Effector memory CD4-positive, alpha-beta T cell (primary cell): ENCODE results near the gene GCK.

ENCODE experiments used
- DNase-seq, 3 donors: peaks; one replicate each; pipeline ENCODE4 v3.0.0-alpha.2; 2020
- H3K27ac ChIP-seq: 2 replicates; pipeline ENCODE4 v1.7.0; 2013; ENCODE audit warnings: mild to moderate bottlenecking, low read length, moderate library complexity; ENCODE audit not compliant: insufficient read depth, poor library complexity, severe bottlenecking
- H3K27me3 ChIP-seq: replicated peaks from 2 replicates; pipeline ENCODE4 v1.7.0; 2013; ENCODE audit warnings: mild to moderate bottlenecking, low read length; ENCODE audit not compliant: insufficient read depth, control insufficient read depth, poor library complexity, severe bottlenecking
- H3K36me3 ChIP-seq: 2 replicates; pipeline ENCODE4 v1.7.0; 2013; ENCODE audit warnings: mild to moderate bottlenecking, low read length, moderate library complexity; ENCODE audit not compliant: control insufficient read depth, insufficient read depth
- H3K4me1 ChIP-seq: 2 replicates; pipeline ENCODE4 v1.7.0; 2013; ENCODE audit warnings: low read length, mild to moderate bottlenecking; ENCODE audit not compliant: control insufficient read depth, insufficient read depth, poor library complexity, severe bottlenecking
- H3K4me3 ChIP-seq: 2 replicates; pipeline ENCODE4 v1.7.0; 2013; ENCODE audit warnings: low read length, low read depth, mild to moderate bottlenecking; ENCODE audit not compliant: insufficient read depth, poor library complexity, severe bottlenecking
- H3K9me3 ChIP-seq: 2 replicates; pipeline ENCODE4 v1.7.0; 2013; ENCODE audit warnings: mild to moderate bottlenecking, low read length, moderate library complexity; ENCODE audit not compliant: control insufficient read depth

The GCK gene

GRCh38 chr7:44119829-44120380, 69.3 kb downstream of the GCK start:
- no peaks in the 10 kb centered on the region for H3K9me3 ChIP-seq
- H3K27ac ChIP-seq, result no peak overlapping the region
- peaks cover 5% of the 10 kb centered on the region for H3K4me1 ChIP-seq
- no peaks in the 10 kb centered on the region for H3K27me3 ChIP-seq
- DNase-seq, result no peak
- H3K4me3 ChIP-seq, result no peak overlapping the region
- peaks cover 36% of the 10 kb centered on the region for H3K36me3 ChIP-seq

DNA sequence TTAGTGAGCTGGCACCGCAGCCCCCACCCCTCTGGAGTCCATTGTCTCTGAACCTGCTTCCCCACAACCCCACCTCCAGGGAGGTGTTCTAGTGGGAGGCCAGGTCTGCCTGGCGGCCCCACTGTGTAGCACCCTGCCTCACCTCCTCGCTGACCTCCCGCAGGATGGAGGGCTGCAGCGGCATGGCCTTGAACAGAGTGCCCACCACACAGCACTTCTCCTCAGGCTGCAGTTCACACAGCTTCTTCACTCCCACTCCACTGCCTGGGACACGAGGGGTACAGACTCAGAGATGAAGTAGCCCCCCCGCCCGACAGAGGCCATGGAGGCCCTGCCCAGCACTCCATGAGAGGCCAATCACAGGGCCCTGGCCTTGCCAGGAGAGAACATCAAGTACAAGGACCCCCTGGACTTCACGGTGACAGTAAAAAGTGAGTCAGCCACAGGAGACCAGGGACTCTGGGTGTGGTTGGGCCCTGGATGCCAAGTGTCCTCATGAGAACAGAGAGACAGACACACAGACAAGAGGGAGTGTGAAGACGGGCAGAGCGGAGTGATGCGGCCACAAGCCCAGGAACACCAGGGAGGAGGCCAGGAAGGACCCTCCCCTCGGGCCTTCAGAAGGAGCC, 71.3 kb downstream of the GCK start:
- Histone ChIP-seq H3K4me1 (no peaks in the 10 kb centered on the region), H3K27me3 (no peaks in the 10 kb centered on the region), H3K36me3 (peaks cover 36% of the 10 kb centered on the region), H3K4me3 (no peak overlapping the region), H3K9me3 (no peaks in the 10 kb centered on the region), H3K27ac (no peak overlapping the region)
- no peak for DNase-seq

DNA sequence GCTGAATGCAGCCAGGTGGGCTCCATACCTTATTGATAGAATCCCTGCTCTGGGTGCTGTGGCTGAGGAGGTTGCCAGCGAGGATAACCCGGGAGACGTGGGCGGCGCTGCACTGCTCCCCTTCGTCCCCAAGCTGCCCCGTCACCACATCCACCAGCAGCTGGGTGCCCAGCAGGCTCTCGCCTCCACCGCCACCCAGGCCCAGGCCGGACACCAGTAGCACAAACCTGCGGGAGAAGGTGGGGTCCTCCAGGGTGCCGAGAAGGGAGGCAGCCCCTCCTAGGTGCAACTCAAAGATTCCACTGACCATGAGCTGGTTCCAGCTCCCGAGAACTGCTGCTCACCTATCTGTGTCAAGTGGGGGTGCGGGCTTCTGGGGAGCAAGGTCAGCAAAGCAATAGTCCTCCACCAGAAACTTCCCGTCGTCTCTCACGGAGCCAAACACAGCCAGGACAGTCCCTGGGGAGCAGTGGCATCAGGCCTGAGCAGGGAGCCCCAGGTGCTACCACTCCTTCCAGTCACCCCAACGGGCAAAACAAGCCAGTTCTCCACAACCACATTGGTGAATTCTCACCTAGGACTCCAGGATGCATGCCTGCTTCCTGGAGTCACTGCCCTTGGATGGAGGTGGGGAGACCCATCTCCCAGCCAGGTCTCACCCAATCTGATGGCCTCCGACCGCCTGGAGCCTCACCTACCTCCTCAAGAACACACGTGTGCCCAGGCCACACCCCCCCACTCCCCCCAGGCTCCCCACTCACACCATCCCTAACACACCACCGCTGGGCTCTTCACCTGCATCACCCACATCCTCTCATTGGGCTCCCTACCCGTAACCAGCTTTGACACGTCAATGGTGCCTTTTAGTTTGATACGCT, 72.2 kb downstream of the GCK start:
- H3K36me3 ChIP-seq, result peaks cover 36% of the 10 kb centered on the region
- H3K4me1 ChIP-seq, result no peaks in the 10 kb centered on the region
- H3K27me3 ChIP-seq, result no peaks in the 10 kb centered on the region
- DNase-seq, result no peak
- no peaks in the 10 kb centered on the region for H3K9me3 ChIP-seq
- no peak overlapping the region for H3K4me3 ChIP-seq
- H3K27ac ChIP-seq, result no peak overlapping the region

DNA sequence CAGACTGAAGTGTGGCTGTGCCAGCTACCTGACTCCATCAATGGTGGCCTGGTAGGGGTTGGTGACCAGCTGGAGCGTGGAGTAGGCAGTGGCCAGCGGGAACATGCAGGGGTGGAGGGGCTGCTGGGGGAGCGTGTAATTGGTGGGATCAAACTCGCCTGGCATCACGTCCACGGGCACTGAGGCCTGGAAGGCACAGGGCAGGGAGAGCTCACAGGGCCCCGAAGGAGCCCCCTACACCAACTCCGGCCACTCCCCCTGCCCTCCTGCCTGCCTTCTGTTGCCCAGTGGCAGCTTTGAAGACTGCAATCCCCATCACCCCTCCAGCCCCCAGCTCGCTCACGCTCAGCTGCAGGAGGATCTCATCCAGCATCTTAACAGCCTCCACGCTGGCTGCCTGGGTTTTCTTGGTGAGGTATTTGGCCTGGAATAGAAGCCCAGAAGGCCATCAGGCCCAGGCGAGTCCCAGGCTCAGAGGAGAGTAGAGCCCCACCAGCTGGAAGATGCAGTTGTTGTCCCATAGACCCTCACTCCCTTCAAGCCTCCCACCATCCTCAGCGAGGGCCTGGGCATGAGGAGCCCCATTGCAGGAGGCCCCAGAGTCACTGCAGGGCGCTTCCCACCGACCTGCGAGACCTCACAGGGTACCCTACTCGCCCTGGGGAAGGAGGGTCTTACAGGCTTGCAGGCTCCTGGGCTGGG, 73.0 kb downstream of the GCK start:
- Histone ChIP-seq H3K9me3 (no peaks in the 10 kb centered on the region), H3K27me3 (no peaks in the 10 kb centered on the region), H3K27ac (no peak overlapping the region), H3K4me1 (no peaks in the 10 kb centered on the region), H3K36me3 (peaks cover 36% of the 10 kb centered on the region), H3K4me3 (no peak overlapping the region)
- no peak for DNase-seq

DNA sequence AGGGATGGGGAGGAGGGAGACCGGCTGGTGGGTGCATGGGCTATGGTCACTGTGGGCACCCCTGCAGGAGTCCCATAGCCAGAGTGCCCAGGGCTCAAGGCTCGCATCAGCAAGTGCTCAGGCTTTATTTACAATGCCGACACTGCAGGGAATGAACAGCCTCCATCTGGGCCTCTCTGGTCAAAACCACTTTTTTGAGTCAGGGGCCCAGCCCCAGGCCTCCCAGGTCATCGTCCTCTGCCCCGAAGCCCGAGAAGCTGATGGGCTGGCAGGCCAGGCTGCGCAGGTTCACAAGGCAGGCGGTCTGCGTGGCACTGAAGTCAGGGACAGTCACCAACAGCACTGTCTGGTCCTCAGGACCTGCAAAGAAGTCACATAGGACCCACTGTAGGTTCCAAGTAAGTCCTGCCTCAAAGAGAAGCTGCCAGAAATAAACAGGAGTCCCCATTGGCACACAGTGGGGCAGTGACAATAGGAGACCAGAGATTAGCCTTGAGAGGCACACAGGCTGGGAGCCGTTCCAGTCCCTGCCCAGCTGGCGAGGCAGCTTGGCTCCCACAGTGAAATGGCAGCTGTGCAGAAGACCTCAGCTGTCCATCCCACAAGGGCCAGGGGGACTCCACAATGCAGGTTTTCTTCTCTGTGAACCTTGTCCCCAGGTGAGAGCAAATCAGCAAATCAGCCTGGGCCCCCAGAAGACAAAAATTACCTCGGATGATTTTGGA, 74.5 kb downstream of the GCK start:
- Histone ChIP-seq H3K9me3 (no peaks in the 10 kb centered on the region), H3K4me1 (no peaks in the 10 kb centered on the region), H3K4me3 (no peak overlapping the region), H3K36me3 (peaks cover 30% of the 10 kb centered on the region), H3K27ac (no peak overlapping the region), H3K27me3 (no peaks in the 10 kb centered on the region)
- no peak for DNase-seq

DNA sequence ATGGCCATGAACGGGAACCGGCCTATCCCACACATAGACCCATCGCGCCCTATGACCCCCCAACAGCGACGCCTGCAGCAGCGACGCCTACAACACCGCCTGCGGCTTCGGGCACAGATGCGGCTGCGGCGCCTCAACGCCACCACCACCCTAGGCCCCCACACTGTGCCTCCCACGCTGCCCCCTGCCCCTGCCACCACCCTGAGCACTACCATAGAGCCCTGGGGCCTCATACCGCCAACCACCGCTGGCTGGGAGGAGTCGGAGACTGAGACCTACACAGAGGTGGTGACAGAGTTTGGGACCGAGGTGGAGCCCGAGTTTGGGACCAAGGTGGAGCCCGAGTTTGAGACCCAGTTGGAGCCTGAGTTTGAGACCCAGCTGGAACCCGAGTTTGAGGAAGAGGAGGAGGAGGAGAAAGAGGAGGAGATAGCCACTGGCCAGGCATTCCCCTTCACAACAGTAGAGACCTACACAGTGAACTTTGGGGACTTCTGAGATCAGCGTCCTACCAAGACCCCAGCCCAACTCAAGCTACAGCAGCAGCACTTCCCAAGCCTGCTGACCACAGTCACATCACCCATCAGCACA, 75.4 kb downstream of the GCK start:
- DNase-seq, result no peak
- Histone ChIP-seq H3K27me3 (no peaks in the 10 kb centered on the region), H3K4me3 (no peak overlapping the region), H3K27ac (no peak overlapping the region), H3K36me3 (peaks cover 30% of the 10 kb centered on the region), H3K4me1 (no peaks in the 10 kb centered on the region), H3K9me3 (no peaks in the 10 kb centered on the region)

DNA sequence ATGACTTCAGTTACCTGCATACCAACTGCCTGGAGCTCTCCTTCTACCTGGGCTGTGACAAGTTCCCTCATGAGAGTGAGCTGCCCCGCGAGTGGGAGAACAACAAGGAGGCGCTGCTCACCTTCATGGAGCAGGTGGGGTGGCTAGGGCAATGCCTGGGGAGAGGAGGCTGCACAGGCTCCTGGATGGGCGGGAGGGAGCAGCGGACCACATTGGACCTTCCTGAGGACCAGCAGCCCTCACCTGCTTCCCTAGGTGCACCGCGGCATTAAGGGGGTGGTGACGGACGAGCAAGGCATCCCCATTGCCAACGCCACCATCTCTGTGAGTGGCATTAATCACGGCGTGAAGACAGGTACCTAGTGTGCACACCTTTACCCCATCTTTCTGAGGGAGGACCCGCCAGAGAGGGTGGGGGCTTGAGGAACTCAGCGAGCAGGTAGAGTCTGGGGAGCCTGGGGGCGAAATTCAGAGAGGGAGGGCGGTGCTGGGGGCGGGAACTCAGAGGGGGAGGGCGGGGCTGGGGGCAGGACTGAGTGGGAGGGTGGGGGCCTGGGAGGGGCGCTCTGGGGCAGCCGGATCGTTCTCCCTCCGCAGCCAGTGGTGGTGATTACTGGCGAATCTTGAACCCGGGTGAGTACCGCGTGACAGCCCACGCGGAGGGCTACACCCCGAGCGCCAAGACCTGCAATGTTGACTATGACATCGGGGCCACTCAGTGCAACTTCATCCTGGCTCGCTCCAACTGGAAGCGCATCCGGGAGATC, 76.1 kb downstream of the GCK start:
- Histone ChIP-seq H3K27ac (no peak overlapping the region), H3K4me1 (no peaks in the 10 kb centered on the region), H3K4me3 (no peak overlapping the region), H3K27me3 (no peaks in the 10 kb centered on the region), H3K9me3 (no peaks in the 10 kb centered on the region), H3K36me3 (peaks cover 29% of the 10 kb centered on the region)
- no peak for DNase-seq

- Histone ChIP-seq H3K4me1 (no peaks in the 10 kb centered on the region), H3K27ac (no peak overlapping the region), H3K4me3 (no peak overlapping the region), H3K27me3 (no peaks in the 10 kb centered on the region), H3K36me3 (peaks cover 21% of the 10 kb centered on the region), H3K9me3 (no peaks in the 10 kb centered on the region)
- DNase-seq, result no peak
Observed at GRCh38 chr7:44112231-44112996, 76.8 kb downstream of the GCK start.
